Stromal cell of bone marrow (primary cell): ENCODE results near the gene ENPP7.
A peak's percentile ranks its signal among the peaks of the same experiment; 100 is the strongest.

Experiments used
- DNase-seq: peaks from one replicate; pipeline ENCODE4 v3.0.0-alpha.2; 2012; ENCODE audit warnings: low read depth

Gene ENPP7

DNA sequence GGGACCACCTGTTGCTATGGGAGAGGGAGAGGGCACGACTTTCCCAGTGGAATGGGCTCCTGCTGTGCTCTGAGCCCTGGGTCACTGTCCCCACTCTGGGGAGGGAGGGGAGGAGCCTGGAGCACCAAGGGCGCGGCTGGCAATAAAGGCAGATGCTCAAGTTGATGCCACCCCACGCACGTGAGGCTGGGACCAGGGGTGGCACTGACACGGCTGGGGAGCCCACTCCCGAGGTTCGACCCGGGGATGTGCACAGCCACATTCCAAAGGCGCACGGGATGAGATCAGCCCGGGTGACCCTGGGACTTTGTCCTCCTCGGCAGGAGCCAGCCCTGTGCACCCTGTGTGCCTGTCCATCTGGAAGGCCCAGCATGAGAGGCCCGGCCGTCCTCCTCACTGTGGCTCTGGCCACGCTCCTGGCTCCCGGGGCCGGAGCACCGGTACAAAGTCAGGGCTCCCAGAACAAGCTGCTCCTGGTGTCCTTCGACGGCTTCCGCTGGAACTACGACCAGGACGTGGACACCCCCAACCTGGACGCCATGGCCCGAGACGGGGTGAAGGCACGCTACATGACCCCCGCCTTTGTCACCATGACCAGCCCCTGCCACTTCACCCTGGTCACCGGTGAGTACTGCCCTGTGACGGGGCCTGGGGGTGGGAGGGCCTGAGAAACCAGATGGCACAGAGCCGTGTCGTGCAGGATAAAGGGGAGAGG lies at the start of gene ENPP7:
Gene ENPP7, plus strand, starts transcription at position 175 of the 715 bp plus-strand sequence. Its CDS starts 197 bp downstream, at position 372.
- DNase-seq, result no peak

GRCh38 chr17:79681101-79681621 lies 49.6 kb upstream of the ENPP7 start:
- DNase-seq, result no peak

- no peak for DNase-seq
These were observed 49.0 kb upstream of the ENPP7 start for GRCh38 chr17:79681628-79682261.

DNA sequence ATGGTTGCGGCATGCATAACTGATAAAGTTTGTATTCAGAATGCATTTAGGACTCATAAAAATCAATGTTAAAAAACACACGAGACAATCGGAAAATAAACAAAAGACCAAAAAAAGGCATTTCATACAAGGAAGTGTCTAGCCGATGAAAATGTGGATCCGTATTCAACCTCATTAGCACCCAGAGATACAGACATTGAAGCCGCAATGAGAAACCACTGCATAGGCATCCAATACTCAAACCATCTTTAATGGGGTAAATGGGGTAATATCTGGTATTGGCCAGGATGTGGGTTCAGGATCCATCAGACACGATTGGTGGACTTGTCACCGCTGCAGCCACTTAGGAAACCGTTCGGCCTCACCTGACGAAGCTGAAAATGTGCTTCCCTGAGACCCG lies 47.4 kb upstream of the ENPP7 start:
- no peak for DNase-seq

DNA sequence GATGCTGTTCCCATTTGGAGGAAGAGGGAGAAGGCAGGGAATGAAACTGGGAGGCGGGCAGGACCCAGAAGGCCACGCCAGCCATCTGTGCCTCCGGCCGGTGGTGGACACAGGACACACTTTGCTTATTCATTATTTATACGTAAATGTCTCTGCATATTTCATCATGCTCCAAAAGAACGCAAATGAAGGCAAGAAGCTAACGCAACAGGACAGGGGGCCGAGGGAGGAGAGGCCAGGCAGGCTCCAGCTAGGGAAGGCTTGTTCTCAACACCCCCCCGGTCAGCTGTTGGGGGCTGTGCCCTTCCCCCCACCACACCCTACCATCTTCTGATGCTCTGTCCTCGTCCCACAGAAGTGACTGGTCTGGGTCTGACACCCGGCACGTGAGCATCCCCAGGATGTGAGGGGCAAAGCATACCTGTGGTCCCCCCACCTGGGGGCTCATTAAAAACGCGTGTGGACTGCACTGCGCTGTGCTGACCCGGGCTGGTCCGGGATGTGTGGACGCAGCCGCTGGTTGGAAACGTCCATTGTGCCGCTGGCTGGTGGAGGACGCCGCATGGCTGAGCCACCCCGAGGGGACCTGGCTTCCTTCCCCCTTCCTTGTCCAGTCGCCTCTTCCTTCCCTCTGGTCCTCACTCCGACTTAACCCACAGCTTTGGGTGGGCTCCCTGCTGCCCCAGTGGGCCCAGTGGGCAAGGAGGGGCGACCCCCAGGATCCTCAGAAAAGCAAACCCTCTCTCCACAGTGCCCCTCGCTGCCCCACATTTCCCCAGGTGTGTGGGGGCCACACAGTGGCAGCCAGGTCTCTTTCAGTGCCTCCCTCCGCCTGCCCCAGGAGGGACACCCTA lies 46.4 kb upstream of the ENPP7 start:
- no peak for DNase-seq

- no peak for DNase-seq
These were observed 45.6 kb upstream of the ENPP7 start for GRCh38 chr17:79685121-79685520.

- no peak for DNase-seq
These were observed 44.3 kb upstream of the ENPP7 start for GRCh38 chr17:79686476-79686875.

GRCh38 chr17:79690466-79690865 lies 40.3 kb upstream of the ENPP7 start:
- no peak for DNase-seq

GRCh38 chr17:79690988-79691836 lies 39.5 kb upstream of the ENPP7 start:
- no peak for DNase-seq

DNA sequence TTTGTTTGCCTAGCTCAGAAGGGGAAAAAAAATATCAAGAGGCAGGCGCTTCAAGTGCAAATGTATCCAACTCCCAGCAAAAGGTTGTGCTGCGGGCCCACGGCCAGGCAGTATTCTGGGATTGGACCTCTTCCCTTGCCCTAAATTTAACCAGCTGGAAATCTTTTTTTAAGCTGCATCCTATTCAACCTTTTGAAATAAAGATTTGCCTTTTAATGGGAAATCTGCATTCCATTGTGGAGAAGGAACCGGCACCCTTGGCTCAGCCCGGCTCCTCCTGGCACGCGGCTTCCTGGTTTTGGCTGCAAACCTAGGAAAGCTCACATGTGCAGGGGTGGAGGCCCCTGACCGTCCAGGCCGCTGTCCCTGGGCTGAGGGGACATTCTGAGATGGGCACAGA lies 38.8 kb upstream of the ENPP7 start:
- no peak for DNase-seq

DNA sequence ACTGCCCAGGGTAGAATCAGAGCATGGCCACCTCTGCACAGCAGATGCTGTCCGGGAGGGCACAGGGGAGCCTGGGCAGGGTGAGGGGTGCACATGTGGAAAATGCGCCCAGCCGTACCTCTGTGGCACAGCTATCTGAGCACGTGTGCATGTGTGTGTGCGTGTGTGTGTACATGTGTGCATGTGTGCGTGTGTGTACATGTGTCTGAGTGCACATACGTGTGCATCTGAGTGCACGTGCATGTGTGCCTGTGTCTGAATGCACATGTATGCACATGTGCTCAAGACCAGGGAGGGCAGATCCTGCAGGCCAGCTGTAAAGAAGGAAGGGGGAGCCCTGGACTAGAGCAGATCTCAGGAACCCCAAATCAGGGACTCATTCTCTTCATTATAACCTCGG lies 37.3 kb upstream of the ENPP7 start:
- no peak for DNase-seq

DNA sequence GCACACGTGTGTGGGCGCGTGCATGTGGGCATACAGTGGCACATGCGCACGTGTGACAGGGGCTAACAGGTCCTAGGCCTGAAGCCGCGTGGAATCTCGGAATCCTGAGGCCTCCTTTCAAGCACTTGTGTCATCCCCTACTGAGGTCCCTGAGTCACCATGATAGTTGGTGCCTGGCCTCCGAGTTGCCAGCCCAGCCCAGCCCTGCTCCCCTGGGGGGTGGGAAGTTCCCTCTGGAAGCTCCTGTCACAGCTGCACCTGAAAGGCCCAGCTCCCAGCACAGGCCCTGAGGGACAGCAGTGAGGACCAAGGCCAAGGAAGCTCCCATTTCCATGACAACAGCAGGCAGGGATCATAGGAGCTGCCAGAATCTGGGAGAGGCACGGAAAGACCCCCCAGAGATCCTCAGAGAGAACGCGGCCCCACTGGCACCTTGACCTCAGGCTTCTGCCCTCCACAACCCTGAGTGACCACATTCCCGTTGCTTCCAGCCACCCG lies 35.4 kb upstream of the ENPP7 start:
- no peak for DNase-seq

- peak; percentile 8 for DNase-seq
These were observed 34.7 kb upstream of the ENPP7 start for GRCh38 chr17:79695797-79696609.

DNA sequence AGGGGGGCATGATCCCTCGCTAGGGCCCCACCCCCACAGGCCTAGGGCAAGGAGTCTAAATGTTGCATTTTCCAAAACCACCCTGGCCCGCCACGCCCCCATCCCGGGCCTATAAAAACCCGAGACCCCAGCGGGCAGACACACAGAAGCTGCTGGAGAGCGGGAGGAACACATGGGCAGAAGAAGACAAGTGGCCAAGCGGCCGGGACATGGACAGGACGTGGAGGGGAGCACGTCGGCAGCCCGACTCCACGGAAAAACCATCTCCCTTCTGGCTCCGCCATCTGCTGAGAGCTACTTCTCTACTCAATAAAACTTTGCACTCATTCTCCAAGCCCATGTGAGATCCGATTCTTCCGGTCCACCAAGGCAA lies 34.1 kb upstream of the ENPP7 start:
- DNase-seq, result no peak

GRCh38 chr17:79698146-79698846 lies 32.4 kb upstream of the ENPP7 start:
- no peak for DNase-seq

GRCh38 chr17:79699386-79700036 lies 31.2 kb upstream of the ENPP7 start:
- no peak for DNase-seq

DNA sequence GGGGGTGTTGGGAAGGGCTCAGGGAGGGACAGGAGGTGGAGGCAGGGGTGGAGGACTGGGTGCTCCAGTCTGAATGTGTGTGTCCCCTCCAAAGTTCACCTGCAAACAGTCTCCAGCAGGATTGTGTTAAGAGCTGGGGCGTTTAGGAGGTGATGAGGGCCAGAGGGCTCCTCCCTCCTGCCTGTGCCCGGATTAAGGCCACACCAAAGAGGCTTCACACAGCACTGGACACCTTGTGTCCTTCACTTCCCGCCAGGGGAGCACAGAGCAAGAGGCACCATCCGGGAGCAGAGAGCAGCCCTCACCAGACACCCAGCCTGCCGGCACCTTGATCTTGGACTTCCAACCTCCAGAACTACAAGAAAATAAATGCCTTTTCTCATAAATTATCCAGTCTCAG lies 30.2 kb upstream of the ENPP7 start:
- DNase-seq, result no peak

- no peak for DNase-seq
These were observed 28.7 kb upstream of the ENPP7 start for GRCh38 chr17:79702034-79702433.

- DNase-seq, result no peak
These were observed 28.1 kb upstream of the ENPP7 start for GRCh38 chr17:79702550-79703236.
